ENCODE data around the gene NCOA6.
"Not testable (repeated sequence)": the region's sequence is repeated elsewhere in the genome, so short reads cannot be mapped to it uniquely, and the experiment has no call there.

NCOA6 gene

GRCh38 chr20:34717230-34718095, 108.0 kb downstream of the NCOA6 start:
- DNase-seq, result no peak

GRCh38 chr20:34716921-34717229, 108.6 kb downstream of the NCOA6 start:
- no peak for DNase-seq

GRCh38 chr20:34715384-34715783, 110.1 kb downstream of the NCOA6 start:
- DNase-seq, result no peak

- DNase-seq, result not testable (repeated sequence)
Measured at GRCh38 chr20:34713944-34714515, 111.4 kb downstream of the NCOA6 start.

GRCh38 chr20:34713194-34713943, 112.1 kb downstream of the NCOA6 start:
- no peak for DNase-seq

GRCh38 chr20:34712525-34713192, 112.8 kb downstream of the NCOA6 start:
- no peak for DNase-seq

GRCh38 chr20:34711813-34712430, 113.5 kb downstream of the NCOA6 start:
- no peak for DNase-seq

GRCh38 chr20:34710861-34711574, 114.4 kb downstream of the NCOA6 start:
- no peak for DNase-seq

GRCh38 chr20:34710568-34710839, 114.9 kb downstream of the NCOA6 start:
- no peak for DNase-seq

- no peak for DNase-seq
Measured at GRCh38 chr20:34709831-34710567, 115.5 kb downstream of the NCOA6 start.

- DNase-seq, result peak; percentile 79 to 86
Measured at GRCh38 chr20:34709044-34709830, 116.2 kb downstream of the NCOA6 start.

GRCh38 chr20:34708621-34709043, 116.8 kb downstream of the NCOA6 start:
- DNase-seq, result peak; percentile 55 to 63

GRCh38 chr20:34706912-34707784, 118.3 kb downstream of the NCOA6 start:
- DNase-seq, result no peak

GRCh38 chr20:34706302-34706875, 119.1 kb downstream of the NCOA6 start:
- DNase-seq, result no peak

GRCh38 chr20:34705397-34706301, 119.8 kb downstream of the NCOA6 start:
- no peak for DNase-seq

GRCh38 chr20:34705008-34705396, 120.4 kb downstream of the NCOA6 start:
- no peak for DNase-seq

- peak; percentile 93 for DNase-seq
Measured at GRCh38 chr20:34704177-34705007, 121.1 kb downstream of the NCOA6 start, which contains the start of gene TP53INP2. Gene TP53INP2, plus strand, starts transcription at chr20:34704344. Its CDS starts 4,396 bp downstream, at chr20:34708740.
